ENCODE data around the gene JAGN1. TPM values are rescaled to one million over a fixed set of nuclear protein-coding genes. Genes with fewer than 3 reads are reported as not detected.

JAGN1 gene
- total and polyA plus RNA-seq, 9 of the 15 experiments (the other 6 are each of a cell fraction or from before 2014, with no cell fraction given), result 31.6 to 77.8 (median 40.3) TPM

DNA sequence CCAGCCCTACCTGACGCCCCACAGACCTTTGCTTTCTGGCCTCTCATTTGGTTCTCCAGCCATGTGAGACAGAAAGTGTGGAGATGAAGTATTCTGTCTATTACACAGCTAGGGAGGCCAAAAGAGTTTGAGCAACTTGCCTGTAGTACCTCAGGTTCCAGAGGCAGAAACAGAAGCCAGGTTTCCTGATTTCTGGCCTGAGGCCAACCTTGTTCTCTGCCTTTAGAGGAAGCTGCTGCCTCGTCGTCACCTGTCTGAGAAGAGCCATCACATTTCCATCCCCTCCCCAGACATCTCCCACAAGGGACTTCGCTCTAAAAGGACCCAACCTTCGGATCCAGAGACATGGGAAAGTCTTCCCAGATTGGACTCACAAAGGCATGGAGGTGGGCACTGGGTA is 16.1 kb downstream of the JAGN1 start:
- no peak overlapping the region for H3K4me2 ChIP-seq (ENCODE audit: insufficient read depth, low read length)
- H3K4me1 ChIP-seq (replicated peaks in 1 of 2; ENCODE audit: control insufficient read depth in 2 of 2, insufficient read depth in 2 of 2, low read length in 2 of 2), result peaks cover 18 to 20% of the 10 kb centered on the region in 2 experiments
- no peaks in the 10 kb centered on the region for H3K9me3 ChIP-seq (replicated peaks; ENCODE audit: control insufficient read depth, insufficient read depth, low read depth, low read length)
- WGBS (ENCODE audit: insufficient coverage, low coverage, missing lambda C conversion rate), result 60% methylated on average over 5 of the region's 5 CpGs
- ChIA-PET POLR2A (interaction anchor here (0.8 to 5.8 kb wide), 5 partner anchors 9 to 512 kb away, joined by 3 to 29 read pairs (median 4); partner anchors contain the start of gene JAGN1), CTCF (ENCODE audit: low intra/inter-chr PET ratio) (no interaction called here)
- FAIRE-seq (no peak), DNase-seq (ENCODE audit: extremely low read depth in 1 of 4, low spot score in 3 of 4) (no peak), ATAC-seq (no peak)
- H3K79me2 ChIP-seq (ENCODE audit: control insufficient read depth, insufficient read depth, low read length), result no peaks in the 10 kb centered on the region
- H4K20me1 ChIP-seq (replicated peaks; ENCODE audit: control insufficient read depth, insufficient read depth, low read length), result no peaks in the 10 kb centered on the region
- in situ Hi-C loops (cut with MboI) (no loop called here), intact Hi-C loops (cut with micrococcal nuclease) (no loop called here)
- no peak overlapping the region for H2AFZ ChIP-seq (ENCODE audit: low read depth, low read length)
- no TSS peak for BruUV-seq (replicated peaks)
- H3K27ac ChIP-seq (ENCODE audit: extremely low read depth, low read depth, low read length), result no peak overlapping the region
- no peak overlapping the region for H3K4me3 ChIP-seq
- no peak overlapping the region for H3K9ac ChIP-seq (ENCODE audit: insufficient read depth in 1 of 2, low read depth in 2 of 2, low read length in 2 of 2)
- no peaks in the 10 kb centered on the region for H3K27me3 ChIP-seq (ENCODE audit: control insufficient read depth in 2 of 2, insufficient read depth in 2 of 2, low read length in 2 of 2)
- TF ChIP-seq ZNF165 (CRISPR knock-in tag; IDR thresholded peaks at IDR 0.05; ENCODE audit: borderline replicate concordance) (no peak), NFRKB (IDR thresholded peaks at IDR 0.05; ENCODE audit: low read depth) (no peak), NFIC (IDR thresholded peaks at IDR 0.05) (peak; percentile 83)
- no peaks in the 10 kb centered on the region for H3K36me3 ChIP-seq (ENCODE audit: control insufficient read depth, insufficient read depth, low read length)
- no peaks in the 10 kb centered on the region for H3K9me1 ChIP-seq (ENCODE audit: control insufficient read depth, insufficient read depth, low read length)

DNA sequence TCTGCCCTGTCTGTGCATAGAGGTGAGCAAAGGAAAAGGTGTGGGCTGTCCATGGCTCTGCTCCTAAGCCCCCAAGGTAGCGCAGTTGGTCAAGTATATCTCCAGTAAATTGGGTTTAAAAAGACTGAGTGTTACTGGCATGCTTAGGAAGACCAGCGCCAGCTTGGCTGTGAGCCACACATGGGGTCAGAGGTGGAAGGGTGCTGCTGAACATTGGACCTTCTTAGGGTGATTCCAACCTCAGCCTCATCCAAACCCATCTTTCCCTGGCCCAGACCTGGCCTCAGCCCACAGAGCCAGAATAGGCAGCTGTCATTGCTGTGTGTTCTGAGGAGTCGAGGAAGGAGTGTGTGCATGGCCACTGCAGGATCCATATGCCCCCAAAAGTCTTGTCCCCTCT is 17.9 kb downstream of the JAGN1 start:
- Histone ChIP-seq H3K9me1 (ENCODE audit: control insufficient read depth, insufficient read depth, low read length) (no peaks in the 10 kb centered on the region), H2AFZ (ENCODE audit: low read depth, low read length) (no peak overlapping the region), H3K4me2 (ENCODE audit: insufficient read depth, low read length) (no peak overlapping the region), H3K4me1 (replicated peaks in 1 of 2; ENCODE audit: control insufficient read depth in 2 of 2, insufficient read depth in 2 of 2, low read length in 2 of 2) (peaks cover 21% of the 10 kb centered on the region in 2 experiments), H4K20me1 (replicated peaks; ENCODE audit: control insufficient read depth, insufficient read depth, low read length) (no peaks in the 10 kb centered on the region), H3K27me3 (ENCODE audit: control insufficient read depth in 2 of 2, insufficient read depth in 2 of 2, low read length in 2 of 2) (no peaks in the 10 kb centered on the region), H3K9me3 (replicated peaks; ENCODE audit: control insufficient read depth, insufficient read depth, low read depth, low read length) (no peaks in the 10 kb centered on the region), H3K9ac (ENCODE audit: insufficient read depth in 1 of 2, low read depth in 2 of 2, low read length in 2 of 2) (no peak overlapping the region), H3K36me3 (ENCODE audit: control insufficient read depth, insufficient read depth, low read length) (no peaks in the 10 kb centered on the region), H3K27ac (ENCODE audit: extremely low read depth, low read depth, low read length) (no peak overlapping the region), H3K79me2 (ENCODE audit: control insufficient read depth, insufficient read depth, low read length) (no peaks in the 10 kb centered on the region), H3K4me3 (no peak overlapping the region)
- 29% methylated on average over 3 of the region's 3 CpGs for WGBS (ENCODE audit: insufficient coverage, low coverage, missing lambda C conversion rate)
- no peak for ATAC-seq
- ChIA-PET POLR2A (interaction anchor here (0.9 to 1.5 kb wide), 2 partner anchors 8 to 11 kb away, joined by 3 to 4 read pairs; partner anchors contain the start of gene IL17RC), CTCF (ENCODE audit: low intra/inter-chr PET ratio) (no interaction called here)
- no peak for TF ChIP-seq ZFP36 (IDR thresholded peaks at IDR 0.05; ENCODE audit: low read depth, low read length, partially characterized antibody)
- no peak for TF ChIP-seq RBM22 (IDR thresholded peaks at IDR 0.05; ENCODE audit: low read depth, low read length, poor library complexity, severe bottlenecking)
- no peak for TF ChIP-seq ARID1B (IDR thresholded peaks at IDR 0.05)
- TF ChIP-seq CCNT2 (IDR thresholded peaks at IDR 0.05; ENCODE audit: borderline replicate concordance, extremely low read depth, insufficient read length, low read depth, low read length), result no peak
- no peak for TF ChIP-seq GTF2B (IDR thresholded peaks at IDR 0.05; ENCODE audit: extremely low read depth, insufficient read length)
- no peak for TF ChIP-seq ZNF175 (CRISPR knock-in tag; IDR thresholded peaks at IDR 0.05; ENCODE audit: low read depth)
- TF ChIP-seq, protein P1, sequence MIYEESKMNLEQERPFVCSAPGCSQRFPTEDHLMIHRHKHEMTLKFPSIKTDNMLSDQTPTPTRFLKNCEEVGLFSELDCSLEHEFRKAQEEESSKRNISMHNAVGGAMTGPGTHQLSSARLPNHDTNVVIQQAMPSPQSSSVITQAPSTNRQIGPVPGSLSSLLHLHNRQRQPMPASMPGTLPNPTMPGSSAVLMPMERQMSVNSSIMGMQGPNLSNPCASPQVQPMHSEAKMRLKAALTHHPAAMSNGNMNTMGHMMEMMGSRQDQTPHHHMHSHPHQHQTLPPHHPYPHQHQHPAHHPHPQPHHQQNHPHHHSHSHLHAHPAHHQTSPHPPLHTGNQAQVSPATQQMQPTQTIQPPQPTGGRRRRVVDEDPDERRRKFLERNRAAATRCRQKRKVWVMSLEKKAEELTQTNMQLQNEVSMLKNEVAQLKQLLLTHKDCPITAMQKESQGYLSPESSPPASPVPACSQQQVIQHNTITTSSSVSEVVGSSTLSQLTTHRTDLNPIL (CRISPR knock-in tag; IDR thresholded peaks at IDR 0.05), result no peak
- no peak for TF ChIP-seq ZNF316 (IDR thresholded peaks at IDR 0.05)
- no peak for TF ChIP-seq ESRRB (CRISPR knock-in tag; IDR thresholded peaks at IDR 0.05; ENCODE audit: borderline replicate concordance)
- FAIRE-seq, result no peak
- no peak for DNase-seq (ENCODE audit: extremely low read depth in 1 of 4, low spot score in 3 of 4)
- no TSS peak for BruUV-seq (replicated peaks)
- intact Hi-C loops (cut with micrococcal nuclease) (no loop called here), in situ Hi-C loops (cut with MboI) (no loop called here)

Data from K562 (cell line).